GM23338 (cell line): ENCODE data around the gene ADGRL1. TPM values are rescaled to one million over a fixed set of nuclear protein-coding genes. Genes with fewer than 3 reads are reported as not detected.

ENCODE experiments used
- ATAC-seq: fragments of 200-7000 bp; cut with Tn5 transposase; 3 replicates; pipeline ENCODE4 v1.9.1; 2020
- DNase-seq: peaks from one replicate; pipeline ENCODE4 v3.0.0-alpha.2; 2015; ENCODE audit warnings: low spot score
- H2AFZ ChIP-seq: fragments of 200-600 bp; sonication (generic); 2 replicates; pipeline ENCODE4 v1.8.0; 2016; ENCODE audit warnings: antibody characterized with exemption, mild to moderate bottlenecking, moderate library complexity
- H3F3A ChIP-seq: fragments of 200-600 bp; sonication (generic); replicated peaks from 2 replicates; pipeline ENCODE4 v1.8.0; 2017; ENCODE audit warnings: antibody characterized with exemption, mixed run types, low read depth
- H3K27ac ChIP-seq: fragments of 200-600 bp; sonication (generic); 2 replicates; pipeline ENCODE4 v1.6.1; 2016; ENCODE audit warnings: low read depth
- H3K27me3 ChIP-seq: fragments of 200-600 bp; sonication (generic); 2 replicates; pipeline ENCODE4 v1.8.0; 2016; ENCODE audit warnings: mild to moderate bottlenecking, mixed run types, moderate library complexity; ENCODE audit not compliant: insufficient read depth
- H3K36me3 ChIP-seq: fragments of 200-600 bp; sonication (generic); 2 replicates; pipeline ENCODE4 v1.8.0; 2016; ENCODE audit warnings: mild to moderate bottlenecking; ENCODE audit not compliant: insufficient read depth
- H3K4me1 ChIP-seq: fragments of 200-600 bp; sonication (generic); 2 replicates; pipeline ENCODE4 v1.8.0; 2016; ENCODE audit warnings: mild to moderate bottlenecking, moderate library complexity; ENCODE audit not compliant: insufficient read depth
- H3K4me2 ChIP-seq: fragments of 200-600 bp; sonication (generic); 2 replicates; pipeline ENCODE4 v1.7.1; 2017; ENCODE audit warnings: mixed run types
- H3K4me3 ChIP-seq: fragments of 200-600 bp; sonication (generic); 2 replicates; pipeline ENCODE4 v1.6.1; 2016; ENCODE audit warnings: mixed run types
- H3K79me2 ChIP-seq: fragments of 200-600 bp; sonication (generic); replicated peaks from 2 replicates; pipeline ENCODE4 v1.8.0; 2017; ENCODE audit warnings: mild to moderate bottlenecking; ENCODE audit not compliant: insufficient read depth
- H3K9me2 ChIP-seq: fragments of 200-600 bp; sonication (generic); 2 replicates; pipeline ENCODE4 v1.8.0; 2017; ENCODE audit not compliant: insufficient read depth
- H4K20me1 ChIP-seq: fragments of 200-600 bp; sonication (generic); replicated peaks from 2 replicates; pipeline ENCODE4 v1.8.0; 2017; ENCODE audit warnings: mild to moderate bottlenecking; ENCODE audit not compliant: insufficient read depth
- H3K27ac Mint-ChIP-seq: 2 replicates; pipeline ENCODE4 v1.8.0; 2020; ENCODE audit warnings: inconsistent platforms, mild to moderate bottlenecking, moderate library complexity, mixed read lengths
- H3K27me3 Mint-ChIP-seq: 3 replicates; pipeline ENCODE4 v1.8.0; 2022; ENCODE audit warnings: low read depth, mild to moderate bottlenecking, moderate library complexity, mixed read lengths, inconsistent platforms; ENCODE audit not compliant: insufficient read depth, poor library complexity
- H3K36me3 Mint-ChIP-seq: 3 replicates; pipeline ENCODE4 v1.8.0; 2021; ENCODE audit warnings: low read depth, mild to moderate bottlenecking, inconsistent platforms, moderate library complexity, mixed read lengths
- H3K4me1 Mint-ChIP-seq: 3 replicates; pipeline ENCODE4 v1.8.0; 2020; ENCODE audit warnings: mild to moderate bottlenecking, inconsistent platforms, mixed read lengths
- H3K4me3 Mint-ChIP-seq: 3 replicates; pipeline ENCODE4 v1.8.0; 2021; ENCODE audit warnings: moderate library complexity, mild to moderate bottlenecking, inconsistent platforms, mixed read lengths
- H3K9me3 Mint-ChIP-seq: 3 replicates; pipeline ENCODE4 v1.8.0; 2020; ENCODE audit warnings: moderate library complexity, mild to moderate bottlenecking, inconsistent platforms, mixed read lengths
- CREB1 ChIP-seq: fragments of 250-450 bp; sonication (Bioruptor Pico); IDR thresholded peaks from 2 replicates; pipeline ENCODE4 v1.5.0; 2020; ENCODE audit warnings: low read depth, mild to moderate bottlenecking, moderate library complexity
- CTCF ChIP-seq, 2 experiments: fragments of 200-600 bp in 1 of 2; sonication (generic) in 1 of 2; conservative IDR thresholded peaks; 2 replicates each; pipeline versions ENCODE4 v1.5.1 to v1.6.1; 2016 to 2017; ENCODE audit warnings: antibody characterized with exemption in 2 of 2, low read depth in 2 of 2, mild to moderate bottlenecking in 2 of 2, moderate library complexity in 1 of 2
- EZH2 ChIP-seq: fragments of 200-600 bp; sonication (generic); IDR thresholded peaks from one replicate; pipeline ENCODE4 v1.8.0; 2017; ENCODE audit warnings: antibody characterized with exemption, mild to moderate bottlenecking, low read depth; ENCODE audit not compliant: unreplicated experiment
- EZH2phosphoT487 ChIP-seq: fragments of 200-600 bp; sonication (generic); IDR thresholded peaks from one replicate; pipeline ENCODE4 v1.8.1; 2018; ENCODE audit warnings: antibody characterized with exemption; ENCODE audit not compliant: unreplicated experiment
- NANOG ChIP-seq: IDR thresholded peaks from 2 replicates; pipeline ENCODE4 v1.6.1; 2016; ENCODE audit warnings: antibody characterized with exemption, borderline replicate concordance
- POLR2AphosphoS5 ChIP-seq: IDR thresholded peaks from 2 replicates; pipeline ENCODE4 v1.6.1; 2016; ENCODE audit warnings: antibody characterized with exemption, low read depth
- REST ChIP-seq: IDR thresholded peaks from one replicate; pipeline ENCODE4 v1.6.1; 2018; ENCODE audit warnings: antibody characterized with exemption; ENCODE audit not compliant: unreplicated experiment
- STAT1 ChIP-seq: IDR thresholded peaks from one replicate; pipeline ENCODE4 v1.6.1; 2016; ENCODE audit warnings: antibody characterized with exemption; ENCODE audit not compliant: unreplicated experiment
- ZNF114 ChIP-seq: fragments of 250-450 bp; sonication (Bioruptor Pico); IDR thresholded peaks from 2 replicates; pipeline ENCODE4 v1.5.0; 2020; ENCODE audit warnings: mild to moderate bottlenecking, moderate library complexity
- ZNF331 ChIP-seq: fragments of 250-450 bp; sonication (Bioruptor Pico); IDR thresholded peaks from 2 replicates; pipeline ENCODE4 v1.5.0; 2020; ENCODE audit warnings: low read depth, mild to moderate bottlenecking, moderate library complexity
- polyA plus RNA-seq: library from polyadenylated mRNA; unstranded; fragments of >200 nt; fragmentation: Nextera tagmentation; extraction: Ambion mirVana; gene quantifications from 2 replicates; pipeline ENCODE4 v1.2.1, GENCODE V29; 2016
- total RNA-seq: library from RNA; depleted of rRNA; stranded (reverse); fragments of >200 nt; shearing (Covaris generic); gene quantifications from 2 replicates; pipeline ENCODE4 v1.2.3, GENCODE V29; 2014
- TF ChIP-seq, protein P1 (sequence below): IDR thresholded peaks from 2 replicates; pipeline ENCODE4 v1.6.1; 2016; ENCODE audit warnings: antibody characterized with exemption

The ADGRL1 gene
- total and polyA plus RNA-seq, 2 experiments from 2014 or later = 20.6 to 100 TPM

GRCh38 chr19:14114854-14115253, 91.1 kb downstream of the ADGRL1 start:
- Histone ChIP-seq H3K27ac (no peak overlapping the region), H3K4me1 (peaks cover 51% of the 10 kb centered on the region), H3K4me3 (no peak overlapping the region), H3K36me3 (no peaks in the 10 kb centered on the region; the same call in 1 of the 2 replicates), H3K4me2 (no peak overlapping the region), H3F3A (peaks cover 25% of the 10 kb centered on the region), H3K27me3 (no peaks in the 10 kb centered on the region), H4K20me1 (peaks cover 11% of the 10 kb centered on the region), H2AFZ (no peak overlapping the region), H3K79me2 (peaks cover 17% of the 10 kb centered on the region), H3K9me2 (no peaks in the 10 kb centered on the region)
- Mint-ChIP-seq H3K27me3 (peaks cover 14% of the 10 kb centered on the region), H3K4me3 (no peak overlapping the region), H3K4me1 (peaks cover 46% of the 10 kb centered on the region), H3K36me3 (peaks cover 4% of the 10 kb centered on the region; the same call in 2 of the 3 replicates), H3K27ac (no peak overlapping the region), H3K9me3 (no peaks in the 10 kb centered on the region; the same call in 2 of the 3 replicates)
- peak; percentile 8 for ATAC-seq
- TF ChIP-seq ZNF331 (CRISPR knock-in tag) (no peak), CTCF (conservative IDR thresholded peaks at IDR 0.05; ENCODE audit: low read depth in 2 of 2) (peak; percentile 66 to 68)
- peak; percentile 77 for DNase-seq

GRCh38 chr19:14114439-14114838, 91.5 kb downstream of the ADGRL1 start:
- H3K36me3 ChIP-seq = no peaks in the 10 kb centered on the region
- Mint-ChIP-seq H3K27me3 (peaks cover 14% of the 10 kb centered on the region), H3K4me1 (peaks cover 46% of the 10 kb centered on the region), H3K9me3 (no peaks in the 10 kb centered on the region; the same call in 2 of the 3 replicates), H3K27ac (no peak overlapping the region), H3K36me3 (peaks cover 3% of the 10 kb centered on the region; the same call in 1 of the 3 replicates), H3K4me3 (no peak overlapping the region)
- H4K20me1 ChIP-seq = peaks cover 11% of the 10 kb centered on the region
- DNase-seq (no peak), ATAC-seq (no peak)
- H3K4me3 ChIP-seq = no peak overlapping the region
- no peaks in the 10 kb centered on the region for H3K9me2 ChIP-seq
- peaks cover 17% of the 10 kb centered on the region for H3K79me2 ChIP-seq
- no peaks in the 10 kb centered on the region for H3K27me3 ChIP-seq
- peaks cover 23% of the 10 kb centered on the region for H3F3A ChIP-seq
- H3K27ac ChIP-seq = no peak overlapping the region
- H3K4me1 ChIP-seq = peaks cover 51% of the 10 kb centered on the region
- no peak overlapping the region for H2AFZ ChIP-seq
- no peak overlapping the region for H3K4me2 ChIP-seq
- TF ChIP-seq ZNF331 (CRISPR knock-in tag) (no peak), EZH2phosphoT487 (no peak), CREB1 (CRISPR knock-in tag) (no peak), NANOG (no peak), ZNF114 (CRISPR knock-in tag) (no peak), REST (no peak), EZH2 (no peak), CTCF (conservative IDR thresholded peaks at IDR 0.05; ENCODE audit: low read depth in 2 of 2) (no peak), POLR2AphosphoS5 (no peak), STAT1 (no peak)
- TF ChIP-seq, protein P1, sequence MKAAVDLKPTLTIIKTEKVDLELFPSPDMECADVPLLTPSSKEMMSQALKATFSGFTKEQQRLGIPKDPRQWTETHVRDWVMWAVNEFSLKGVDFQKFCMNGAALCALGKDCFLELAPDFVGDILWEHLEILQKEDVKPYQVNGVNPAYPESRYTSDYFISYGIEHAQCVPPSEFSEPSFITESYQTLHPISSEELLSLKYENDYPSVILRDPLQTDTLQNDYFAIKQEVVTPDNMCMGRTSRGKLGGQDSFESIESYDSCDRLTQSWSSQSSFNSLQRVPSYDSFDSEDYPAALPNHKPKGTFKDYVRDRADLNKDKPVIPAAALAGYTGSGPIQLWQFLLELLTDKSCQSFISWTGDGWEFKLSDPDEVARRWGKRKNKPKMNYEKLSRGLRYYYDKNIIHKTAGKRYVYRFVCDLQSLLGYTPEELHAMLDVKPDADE = no peak
